Breast epithelium (tissue), 3 donors: ENCODE measurements around the gene IMPG2.

ENCODE experiments used
- CTCF ChIP-seq, 3 donors: fragments of 450-650 bp; IDR thresholded peaks; one replicate each; pipeline ENCODE4 v1.5.1; 2016 to 2017; ENCODE audit warnings: antibody characterized with exemption in 3 of 3, mild to moderate bottlenecking in 3 of 3, moderate library complexity in 3 of 3
- POLR2A ChIP-seq: fragments of 450-650 bp; IDR thresholded peaks from one replicate; pipeline ENCODE4 v1.6.1; 2016; ENCODE audit warnings: antibody characterized with exemption, mild to moderate bottlenecking, moderate library complexity
- POLR2AphosphoS5 ChIP-seq, 3 donors: sonication (generic); formaldehyde crosslinking; IDR thresholded peaks; one replicate each; pipeline ENCODE4 v1.6.1; 2017; ENCODE audit warnings: antibody characterized with exemption in 3 of 3

- no peak for TF ChIP-seq CTCF (IDR thresholded peaks at IDR 0.05)
- no peak for TF ChIP-seq POLR2A
- TF ChIP-seq POLR2AphosphoS5 (IDR thresholded peaks at IDR 0.05): peak in 2 of 3 donors; percentile 42 to 62
Observed at GRCh38 chr3:101216710-101217465, 103.5 kb downstream of the IMPG2 start.
